ENCODE measurements around the gene OR52H1. TPM values are rescaled to one million over a fixed set of nuclear protein-coding genes. Genes with fewer than 3 reads are reported as not detected.
"Not testable (repeated sequence)": the region's sequence is repeated elsewhere in the genome, so short reads cannot be mapped to it uniquely, and the experiment has no call there.

The OR52H1 gene
- not detected for total RNA-seq

DNA sequence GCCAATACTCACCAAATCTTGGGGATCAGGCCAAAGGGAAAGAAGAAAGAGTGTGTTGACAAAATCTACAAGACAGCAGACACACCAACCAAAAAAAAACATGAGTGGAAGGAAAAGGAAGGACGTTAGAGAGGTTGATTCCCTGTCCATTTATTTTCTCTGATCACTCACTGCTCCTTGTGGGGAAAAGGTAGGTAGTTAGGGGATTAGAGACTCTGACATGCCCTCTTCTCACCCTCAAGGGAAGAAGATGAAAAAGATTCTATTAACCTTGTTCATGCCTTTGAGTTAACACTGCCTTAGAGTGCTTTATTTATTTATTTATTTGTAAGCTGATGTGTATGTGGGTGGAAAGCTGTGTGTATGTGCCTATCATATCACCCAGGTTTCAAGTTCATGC, at the start of gene OR52H1:
TSS of gene OR52H1 (minus strand) at position 101 of the 400 bp plus-strand sequence. CDS start 3,035 bp downstream, outside the sequence.
- no peaks in the 10 kb centered on the region for H3K9me3 Mint-ChIP-seq
- no peaks in the 10 kb centered on the region for H3K4me1 Mint-ChIP-seq (ENCODE audit: low read depth)
- DNase-seq (no peak), ATAC-seq (replicated peaks in 1 of 2) (no peak)
- H3K36me3 Mint-ChIP-seq (ENCODE audit: insufficient read depth in 2 of 2) = no peaks in the 10 kb centered on the region
- H3K27me3 Mint-ChIP-seq (ENCODE audit: low read depth) = no peaks in the 10 kb centered on the region
- H3K27ac Mint-ChIP-seq = no peak within 1 kb of the TSS
- H3K4me3 Mint-ChIP-seq = no peak within 1 kb of the TSS

DNA sequence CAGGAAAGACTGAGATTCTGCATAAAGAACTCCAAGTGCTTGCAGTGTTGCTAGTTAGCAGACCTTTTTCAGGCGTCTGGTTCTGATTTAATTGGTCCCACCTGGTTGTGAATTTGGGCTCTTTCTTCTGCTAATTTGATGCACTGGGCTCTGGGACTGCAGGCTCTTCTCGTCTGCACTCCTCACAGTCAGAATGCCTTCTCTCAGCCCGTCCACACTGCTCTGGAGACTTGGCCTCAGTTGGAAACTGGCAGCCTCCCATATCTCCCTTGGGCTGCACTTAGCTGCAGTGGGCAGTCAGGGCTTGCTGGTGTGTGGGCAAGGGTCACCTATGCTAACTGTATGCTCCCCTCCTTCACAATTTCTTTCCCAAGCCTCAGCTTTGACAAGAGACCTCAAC, 49.6 kb upstream of the OR52H1 start:
- DNase-seq = no peak
- Mint-ChIP-seq H3K27ac (peak overlapping the region; percentile 54), H3K27me3 (ENCODE audit: low read depth) (peaks cover 18% of the 10 kb centered on the region), H3K4me3 (peak overlapping the region; percentile 1 to 49), H3K36me3 (ENCODE audit: insufficient read depth in 2 of 2) (no peaks in the 10 kb centered on the region), H3K9me3 (no peaks in the 10 kb centered on the region), H3K4me1 (ENCODE audit: low read depth) (peaks cover 12% of the 10 kb centered on the region)
- ATAC-seq (replicated peaks in 1 of 2) = no peak

GRCh38 chr11:5596607-5597201, 48.4 kb upstream of the OR52H1 start, which contains the start of gene TRIM6:
Gene TRIM6 (plus strand): TSS chr11:5596637. CDS start chr11:5596898, 261 bp downstream.
- H3K27me3 Mint-ChIP-seq (ENCODE audit: low read depth) = peaks cover 18% of the 10 kb centered on the region
- H3K4me3 Mint-ChIP-seq = peak within 1 kb of the TSS; percentile 77 to 87
- DNase-seq (peak; percentile 10 to 19), ATAC-seq (replicated peaks in 1 of 2) (peak in 1 of 2 donors; percentile 60)
- H3K9me3 Mint-ChIP-seq = no peaks in the 10 kb centered on the region
- H3K27ac Mint-ChIP-seq = peak within 1 kb of the TSS; percentile 12
- H3K36me3 Mint-ChIP-seq (ENCODE audit: insufficient read depth in 2 of 2) = no peaks in the 10 kb centered on the region
- peaks cover 12% of the 10 kb centered on the region for H3K4me1 Mint-ChIP-seq (ENCODE audit: low read depth)

DNA sequence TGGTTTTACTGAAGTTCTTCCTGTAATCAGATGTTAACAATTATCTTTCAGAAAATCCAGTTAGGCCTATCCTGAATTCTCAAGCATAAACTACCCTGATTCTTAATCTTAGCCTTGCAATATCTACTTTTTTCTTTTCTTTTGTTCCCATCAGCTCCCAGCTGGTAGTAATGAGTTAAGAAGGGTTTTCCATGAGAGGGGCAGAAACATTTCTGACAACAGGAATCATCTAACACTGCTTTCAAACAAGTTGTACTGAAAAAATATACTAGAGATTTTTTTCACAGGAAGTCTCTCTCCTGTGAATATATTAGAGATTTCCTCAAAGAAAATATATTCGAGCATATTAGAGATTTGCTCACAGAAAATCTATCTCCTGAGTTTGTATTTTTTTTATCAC, 44.8 kb upstream of the OR52H1 start:
- Mint-ChIP-seq H3K4me1 (ENCODE audit: low read depth) (peaks cover 12% of the 10 kb centered on the region), H3K4me3 (no peak overlapping the region), H3K9me3 (peaks cover 0 to 1% of the 10 kb centered on the region in 2 donors), H3K27ac (no peak overlapping the region), H3K36me3 (ENCODE audit: insufficient read depth in 2 of 2) (no peaks in the 10 kb centered on the region), H3K27me3 (ENCODE audit: low read depth) (peaks cover 17% of the 10 kb centered on the region)
- DNase-seq = no peak
- ATAC-seq (replicated peaks in 1 of 2) = no peak

DNA sequence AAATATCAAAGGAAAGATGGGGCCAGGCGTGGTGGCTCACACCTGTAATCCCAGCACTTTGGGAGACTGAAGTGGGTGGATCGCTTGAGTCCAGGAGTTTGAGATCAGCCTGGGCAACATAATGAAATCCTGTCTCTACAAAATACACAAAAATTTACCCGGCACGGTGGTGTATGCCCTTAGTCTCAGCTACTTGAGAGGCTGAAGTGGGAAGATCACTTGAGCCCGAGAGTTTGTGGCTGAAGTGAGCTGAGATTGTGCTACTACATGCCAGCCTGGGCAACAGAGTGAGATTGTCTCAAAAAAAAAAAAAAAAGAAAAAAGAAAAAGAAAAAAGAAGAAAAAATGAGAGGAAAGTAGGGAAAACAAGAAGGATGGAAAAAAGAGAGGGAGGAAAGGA, 44.3 kb upstream of the OR52H1 start:
- peaks cover 12% of the 10 kb centered on the region for H3K4me1 Mint-ChIP-seq (ENCODE audit: low read depth)
- no peak for ATAC-seq (replicated peaks in 1 of 2)
- peaks cover 0 to 1% of the 10 kb centered on the region in 2 donors for H3K9me3 Mint-ChIP-seq
- H3K27ac Mint-ChIP-seq = no peak overlapping the region
- no peak overlapping the region for H3K4me3 Mint-ChIP-seq
- DNase-seq = no peak
- no peaks in the 10 kb centered on the region for H3K36me3 Mint-ChIP-seq (ENCODE audit: insufficient read depth in 2 of 2)
- H3K27me3 Mint-ChIP-seq (ENCODE audit: low read depth) = peaks cover 12% of the 10 kb centered on the region

DNA sequence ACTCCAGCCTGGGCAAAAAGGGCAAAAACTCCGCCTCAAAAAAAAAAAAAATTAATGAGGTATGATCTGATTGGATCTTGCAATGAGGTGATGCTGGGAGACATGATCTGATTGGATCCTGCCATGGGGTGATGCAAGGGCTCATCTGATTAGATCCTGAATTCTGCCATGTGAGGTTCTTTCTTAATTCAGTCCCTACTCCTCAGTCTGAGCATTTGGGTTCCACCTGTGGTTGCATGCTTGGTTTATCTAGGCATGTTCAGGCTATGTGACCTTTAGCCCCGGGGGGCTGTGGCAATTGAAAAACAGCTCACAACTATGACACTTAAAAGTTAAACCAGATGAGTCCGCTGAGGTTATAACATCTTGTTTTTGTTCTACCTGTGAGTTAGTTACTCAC, 43.3 kb upstream of the OR52H1 start:
- no peak overlapping the region for H3K4me3 Mint-ChIP-seq
- no peaks in the 10 kb centered on the region for H3K36me3 Mint-ChIP-seq (ENCODE audit: insufficient read depth in 2 of 2)
- no peak overlapping the region for H3K27ac Mint-ChIP-seq
- ATAC-seq (replicated peaks in 1 of 2) (no peak), DNase-seq (no peak)
- H3K27me3 Mint-ChIP-seq (ENCODE audit: low read depth) = peaks cover 2% of the 10 kb centered on the region
- H3K4me1 Mint-ChIP-seq (ENCODE audit: low read depth) = peaks cover 6% of the 10 kb centered on the region
- H3K9me3 Mint-ChIP-seq = peaks cover 0 to 1% of the 10 kb centered on the region in 2 donors

- not testable (repeated sequence) for H3K4me1 Mint-ChIP-seq (ENCODE audit: low read depth); DNase-seq; H3K36me3 Mint-ChIP-seq (ENCODE audit: insufficient read depth in 2 of 2); H3K27ac Mint-ChIP-seq; H3K4me3 Mint-ChIP-seq; ATAC-seq (replicated peaks in 1 of 2); H3K27me3 Mint-ChIP-seq (ENCODE audit: low read depth); H3K9me3 Mint-ChIP-seq
These were observed 41.6 kb upstream of the OR52H1 start for GRCh38 chr11:5589906-5590305.

- not testable (repeated sequence) for ATAC-seq (replicated peaks in 1 of 2); H3K27ac Mint-ChIP-seq; H3K36me3 Mint-ChIP-seq (ENCODE audit: insufficient read depth in 2 of 2); H3K27me3 Mint-ChIP-seq (ENCODE audit: low read depth); H3K4me3 Mint-ChIP-seq; H3K4me1 Mint-ChIP-seq (ENCODE audit: low read depth); DNase-seq; H3K9me3 Mint-ChIP-seq
These were observed 36.1 kb upstream of the OR52H1 start for GRCh38 chr11:5584458-5584857.

DNA sequence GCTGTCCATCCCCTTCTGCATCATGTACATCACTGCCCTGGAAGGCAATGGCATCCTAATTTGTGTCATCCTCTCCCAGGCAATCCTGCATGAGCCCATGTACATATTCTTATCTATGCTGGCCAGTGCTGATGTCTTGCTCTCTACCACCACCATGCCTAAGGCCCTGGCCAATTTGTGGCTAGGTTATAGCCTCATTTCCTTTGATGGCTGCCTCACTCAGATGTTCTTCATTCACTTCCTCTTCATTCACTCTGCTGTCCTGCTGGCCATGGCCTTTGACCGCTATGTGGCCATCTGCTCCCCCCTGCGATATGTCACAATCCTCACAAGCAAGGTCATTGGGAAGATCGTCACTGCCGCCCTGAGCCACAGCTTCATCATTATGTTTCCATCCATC, 32.7 kb upstream of the OR52H1 start:
- no peak for DNase-seq
- ATAC-seq (replicated peaks in 1 of 2) = no peak
- Mint-ChIP-seq H3K4me1 (ENCODE audit: low read depth) (no peaks in the 10 kb centered on the region), H3K27me3 (ENCODE audit: low read depth) (no peaks in the 10 kb centered on the region), H3K4me3 (no peak overlapping the region), H3K27ac (no peak overlapping the region), H3K36me3 (ENCODE audit: insufficient read depth in 2 of 2) (no peaks in the 10 kb centered on the region), H3K9me3 (peaks cover 0 to 2% of the 10 kb centered on the region in 2 donors)

- H3K36me3 Mint-ChIP-seq (ENCODE audit: insufficient read depth in 2 of 2) = no peaks in the 10 kb centered on the region
- ATAC-seq (replicated peaks in 1 of 2) (no peak), DNase-seq (no peak)
- peaks cover 0 to 2% of the 10 kb centered on the region in 2 donors for H3K9me3 Mint-ChIP-seq
- no peak within 1 kb of the TSS for H3K4me3 Mint-ChIP-seq
- no peaks in the 10 kb centered on the region for H3K27me3 Mint-ChIP-seq (ENCODE audit: low read depth)
- no peaks in the 10 kb centered on the region for H3K4me1 Mint-ChIP-seq (ENCODE audit: low read depth)
- H3K27ac Mint-ChIP-seq = no peak within 1 kb of the TSS
These were observed 32.2 kb upstream of the OR52H1 start, which contains the start of gene OR52B6 for GRCh38 chr11:5580577-5580976. Gene OR52B6 (plus strand): TSS chr11:5580877. CDS start chr11:5580877, 0 bp downstream.

DNA sequence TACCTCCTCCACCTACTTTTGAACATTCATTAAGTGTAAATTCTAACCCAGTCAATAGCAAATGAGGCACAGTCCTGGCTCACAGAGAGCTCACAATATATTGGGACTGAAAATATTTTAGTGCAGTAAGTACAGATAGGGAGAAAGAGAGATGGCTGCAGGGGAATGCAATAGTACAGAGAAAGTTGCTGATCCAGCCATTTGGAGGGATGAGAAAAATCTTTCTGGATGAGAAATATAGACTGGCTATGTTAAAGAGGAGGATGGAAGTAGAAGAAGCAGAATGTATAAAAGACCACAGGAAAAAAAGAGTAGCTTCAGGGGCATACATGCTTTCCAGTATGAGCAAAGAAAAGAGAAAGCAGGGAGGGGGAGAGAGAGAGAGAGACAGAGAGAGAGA, 28.8 kb upstream of the OR52H1 start:
- Mint-ChIP-seq H3K27me3 (ENCODE audit: low read depth) (no peaks in the 10 kb centered on the region), H3K4me1 (ENCODE audit: low read depth) (no peaks in the 10 kb centered on the region), H3K4me3 (no peak overlapping the region), H3K9me3 (no peaks in the 10 kb centered on the region), H3K27ac (no peak overlapping the region), H3K36me3 (ENCODE audit: insufficient read depth in 2 of 2) (no peaks in the 10 kb centered on the region)
- ATAC-seq (replicated peaks in 1 of 2) (no peak), DNase-seq (no peak)

DNA sequence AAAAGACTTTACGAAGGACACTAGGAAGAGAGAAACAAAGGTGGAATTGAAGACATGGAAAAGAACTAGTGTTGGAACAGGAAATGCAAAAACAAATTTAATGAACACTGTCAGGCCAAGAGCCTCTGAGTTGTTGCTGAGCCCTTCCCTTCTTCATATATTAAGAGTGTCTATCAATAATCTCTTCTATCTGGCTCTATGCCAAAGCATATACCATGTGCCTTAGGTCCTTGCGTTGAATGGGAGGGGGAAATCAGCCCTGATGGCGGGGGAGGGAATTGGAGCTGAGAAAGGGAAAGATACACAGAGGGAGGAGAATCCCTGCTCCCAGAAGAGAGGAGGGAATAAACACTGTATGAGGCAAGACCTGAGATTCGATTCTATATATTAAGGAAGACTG, 26.8 kb upstream of the OR52H1 start:
- Mint-ChIP-seq H3K4me3 (no peak overlapping the region), H3K4me1 (ENCODE audit: low read depth) (peaks cover 4% of the 10 kb centered on the region), H3K36me3 (ENCODE audit: insufficient read depth in 2 of 2) (no peaks in the 10 kb centered on the region), H3K9me3 (peaks cover 0 to 3% of the 10 kb centered on the region in 2 donors), H3K27ac (no peak overlapping the region), H3K27me3 (ENCODE audit: low read depth) (peaks cover 7% of the 10 kb centered on the region)
- ATAC-seq (replicated peaks in 1 of 2) (no peak), DNase-seq (no peak)

DNA sequence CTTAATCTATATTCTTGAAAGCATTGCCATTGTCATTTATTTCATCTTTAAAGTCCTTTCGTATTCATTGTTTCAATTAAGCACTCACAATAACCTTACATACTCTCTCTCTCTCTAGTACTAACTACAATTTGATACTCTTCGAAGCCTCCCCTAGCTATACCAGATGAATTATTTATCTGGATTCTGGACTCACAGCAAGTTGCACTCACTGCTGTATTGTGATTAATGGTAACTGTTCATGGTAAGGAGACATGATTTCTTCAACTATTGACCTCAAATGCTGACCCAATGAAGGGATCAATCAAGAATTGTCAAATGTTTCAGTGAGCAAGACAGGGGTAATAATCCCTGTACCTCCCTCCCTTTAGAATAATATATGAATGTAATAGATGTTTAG, 26.3 kb upstream of the OR52H1 start:
- DNase-seq (no peak), ATAC-seq (replicated peaks in 1 of 2) (no peak)
- no peak overlapping the region for H3K27ac Mint-ChIP-seq
- H3K4me1 Mint-ChIP-seq (ENCODE audit: low read depth) = peaks cover 4% of the 10 kb centered on the region
- peaks cover 7% of the 10 kb centered on the region for H3K27me3 Mint-ChIP-seq (ENCODE audit: low read depth)
- no peak overlapping the region for H3K4me3 Mint-ChIP-seq
- H3K9me3 Mint-ChIP-seq = peaks cover 0 to 3% of the 10 kb centered on the region in 2 donors
- H3K36me3 Mint-ChIP-seq (ENCODE audit: insufficient read depth in 2 of 2) = no peaks in the 10 kb centered on the region

All from activated T-cell treated with anti-CD3 and anti-CD28 coated beads, Interleukin-2, amount 50 U/mL, for 72 hours (primary cell).